Ovary (tissue), 9 donors: ENCODE data around the gene SLC25A47. TPM values are rescaled to one million over a fixed set of nuclear protein-coding genes. Genes with fewer than 3 reads are reported as not detected.
"Not testable (repeated sequence)": the region's sequence is repeated elsewhere in the genome, so short reads cannot be mapped to it uniquely, and the experiment has no call there.

Experiments
- DNase-seq, 5 donors: peaks; one replicate each; pipeline ENCODE4 v3.0.0-alpha.2; 2019 to 2020
- H3K27ac ChIP-seq, 2 donors: fragments of 200-600 bp; one replicate each; pipeline versions ENCODE4 v1.5.1 to v1.8.0; 2019 to 2022
- H3K27me3 ChIP-seq: fragments of 200-600 bp; one replicate; pipeline ENCODE4 v1.8.0; 2022
- H3K36me3 ChIP-seq: fragments of 200-600 bp; sonication (generic); one replicate; pipeline ENCODE4 v1.5.1; 2019
- H3K4me1 ChIP-seq: one replicate; pipeline ENCODE4 v1.8.1; 2013; ENCODE audit warnings: mild to moderate bottlenecking, moderate library complexity; ENCODE audit not compliant: insufficient read depth
- H3K4me3 ChIP-seq: fragments of 200-600 bp; sonication (generic); one replicate; pipeline ENCODE4 v1.5.1; 2017
- H3K9me3 ChIP-seq, 2 donors: fragments of 200-600 bp in 1 of 2; sonication (generic) in 1 of 2; one replicate each; pipeline versions ENCODE4 v1.5.1 to v1.8.1; 2013 to 2019; ENCODE audit warnings: mild to moderate bottlenecking in 1 of 2, moderate library complexity in 1 of 2
- CTCF ChIP-seq, 3 donors: fragments of 450-650 bp in 2 of 3; fragments of 200-600 bp in 1 of 3; IDR thresholded peaks; one replicate each; pipeline versions ENCODE4 v1.5.1 to v1.8.0; 2016 to 2022; ENCODE audit warnings: antibody characterized with exemption in 3 of 3, mild to moderate bottlenecking in 1 of 3
- EP300 ChIP-seq: sonication (generic); formaldehyde crosslinking; IDR thresholded peaks from one replicate; pipeline ENCODE4 v1.6.1; 2017; ENCODE audit warnings: antibody characterized with exemption
- POLR2A ChIP-seq: fragments of 450-650 bp; IDR thresholded peaks from one replicate; pipeline ENCODE4 v1.6.1; 2017; ENCODE audit warnings: antibody characterized with exemption, mild to moderate bottlenecking, moderate library complexity
- WGBS, 3 donors: extraction: QIAGEN DNeasy Blood & Tissue Kit in 1 of 3; methylation state at CpG; one replicate each; pipeline versions ENCODE4 v1.1.5 to v1.1.7; 2013 to 2017; 5-methylcytosine and 5-hydroxymethylcytosine counted together
- intact Hi-C, 4 donors: fragments of 100-400 bp; cut with DNase I; formaldehyde crosslinking; loops; one replicate each; pipeline versions ENCODE4 v1.11.0 to v1.15.1; 2022 to 2023
- polyA plus RNA-seq, 2 donors: library from polyadenylated mRNA; stranded (reverse); fragments of 200-250 nt in 1 of 2; fragments of 350-450 nt in 1 of 2; fragmentation: Illumina TruSeq in 1 of 2; extraction: RNeasy Lipid Tissue Mini Kit (QIAGEN cat#74804) in 1 of 2; gene quantifications; one replicate each; pipeline ENCODE4 v1.2.3, GENCODE V29; 2013 to 2014
- total RNA-seq, 7 donors: library from RNA; depleted of rRNA in 2 of 7; stranded (reverse); fragments of >200 nt in 2 of 7; fragmentation: NEBNext Ultra II Directional in 3 of 7; extraction: Animal tissue kit (Norgen Biotek cat#: 25700) in 3 of 7; gene quantifications; one replicate each; pipeline versions ENCODE4 v1.1.0 to v1.2.4, GENCODE V29; 2016 to 2023
- donor health status: DM: no; HTN: no; CAD: no; lungs with moderate emphysema.
- donor health status: DM: no; HTN: no; CAD: no.
- donor health status: Bipolar disorder and iron deficiency.
- donor health status: DM: yes; HTN: yes; CAD: no.
- donor health status: DM: no; HTN: no; CAD: no.
- donor health status: DM: yes; HTN: yes; CAD: no.

The SLC25A47 gene
- total and polyA plus RNA-seq, 9 donors, result not detected

GRCh38 chr14:100309028-100309737 is 14.0 kb upstream of the SLC25A47 start:
- Histone ChIP-seq H3K9me3 (no peaks in the 10 kb centered on the region), H3K27ac (no peak overlapping the region), H3K4me3 (no peak overlapping the region), H3K4me1 (peaks cover 4% of the 10 kb centered on the region), H3K36me3 (no peaks in the 10 kb centered on the region), H3K27me3 (no peaks in the 10 kb centered on the region)
- TF ChIP-seq CTCF (IDR thresholded peaks at IDR 0.05) (no peak), EP300 (no peak), POLR2A (no peak)
- intact Hi-C loops, result loop anchor here in 2 of 4 donors (5.0 kb wide), 1 partner anchor 68 kb away; the partner anchor contains the start of gene WDR25 (in 2 of the 2)
- WGBS, 3 donors, result 51 to 60% (median 51%) methylated on average over 8 of the region's 8 CpGs
- DNase-seq, result no peak

GRCh38 chr14:100312110-100312876 is 10.8 kb upstream of the SLC25A47 start:
- not testable (repeated sequence) for H3K36me3 ChIP-seq, H3K4me1 ChIP-seq, H3K27me3 ChIP-seq, DNase-seq, H3K4me3 ChIP-seq, H3K27ac ChIP-seq, H3K9me3 ChIP-seq
- 12 to 18% (median 17%) methylated on average over 18 of the region's 18 CpGs for WGBS, 3 donors
- intact Hi-C loops, result loop anchor here in 1 of 4 donors (5.0 kb wide), 1 partner anchor 70 kb away; no protein-coding TSS in a partner anchor

- H3K4me3 ChIP-seq, result no peak overlapping the region
- 43 to 58% (median 47%) methylated on average over 10 of the region's 10 CpGs for WGBS, 3 donors
- no peaks in the 10 kb centered on the region for H3K4me1 ChIP-seq
- no peaks in the 10 kb centered on the region for H3K36me3 ChIP-seq
- no peak for DNase-seq
- intact Hi-C loops, result loop anchor here in 1 of 4 donors (5.0 kb wide), 1 partner anchor 71 kb away; no protein-coding TSS in a partner anchor
- H3K27ac ChIP-seq, result no peak overlapping the region
- TF ChIP-seq CTCF (IDR thresholded peaks at IDR 0.05) (no peak), EP300 (no peak), POLR2A (no peak)
- no peaks in the 10 kb centered on the region for H3K9me3 ChIP-seq
- no peaks in the 10 kb centered on the region for H3K27me3 ChIP-seq
These were observed 10.2 kb upstream of the SLC25A47 start for GRCh38 chr14:100312877-100313400.

- Histone ChIP-seq H3K4me3 (no peak overlapping the region), H3K27ac (no peak overlapping the region), H3K27me3 (no peaks in the 10 kb centered on the region), H3K4me1 (no peaks in the 10 kb centered on the region), H3K9me3 (no peaks in the 10 kb centered on the region), H3K36me3 (no peaks in the 10 kb centered on the region)
- intact Hi-C loops, result loop anchor here in 1 of 4 donors (5.0 kb wide), 1 partner anchor 71 kb away; no protein-coding TSS in a partner anchor
- DNase-seq, result no peak
- 62 to 73% (median 73%) methylated on average over 25 to 26 of the region's 26 CpGs for WGBS, 3 donors
- no peak for TF ChIP-seq POLR2A
- TF ChIP-seq EP300, result no peak
- TF ChIP-seq CTCF (IDR thresholded peaks at IDR 0.05), result no peak
These were observed 9.5 kb upstream of the SLC25A47 start for GRCh38 chr14:100313464-100314230.
